ENCODE measurements around the gene IMMP2L. TPM values are rescaled to one million over a fixed set of nuclear protein-coding genes. Genes with fewer than 3 reads are reported as not detected.

Gene IMMP2L
- total RNA-seq, 4 donors from 2014 or later = 12.4 to 31.7 (median 22.8) TPM

- TF ChIP-seq CTCF (IDR thresholded peaks at IDR 0.05) = no peak
- ATAC-seq (ENCODE audit: low FRiP score) (no peak), DNase-seq (ENCODE audit: low spot score) (no peak)
Measured at GRCh38 chr7:111486472-111487142, 75.7 kb downstream of the IMMP2L start.

GRCh38 chr7:111485701-111486380, 76.5 kb downstream of the IMMP2L start:
- no peak for TF ChIP-seq CTCF (IDR thresholded peaks at IDR 0.05)
- ATAC-seq (ENCODE audit: low FRiP score) (no peak), DNase-seq (ENCODE audit: low spot score) (no peak)

DNA sequence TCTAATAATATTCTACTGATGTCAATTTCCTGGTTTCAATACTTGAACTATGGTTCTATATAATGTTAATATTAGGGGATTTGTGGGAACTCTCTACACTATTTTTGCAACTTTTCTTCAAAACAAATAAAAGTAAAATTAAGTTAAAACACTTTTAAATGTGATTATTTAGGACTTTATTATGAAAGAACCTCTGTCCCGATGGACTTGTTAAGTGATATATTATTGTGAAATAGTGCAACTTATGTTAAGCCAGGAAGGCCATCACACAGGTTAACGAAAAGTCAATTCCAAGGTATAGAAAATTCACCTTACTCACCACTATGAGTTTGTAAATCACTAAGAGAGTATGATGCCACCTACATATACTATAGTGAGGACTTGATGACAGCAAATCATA, 79.2 kb downstream of the IMMP2L start:
- DNase-seq (ENCODE audit: low spot score) = no peak
- TF ChIP-seq CTCF (IDR thresholded peaks at IDR 0.05) = no peak
- no peak for ATAC-seq (ENCODE audit: low FRiP score)

DNA sequence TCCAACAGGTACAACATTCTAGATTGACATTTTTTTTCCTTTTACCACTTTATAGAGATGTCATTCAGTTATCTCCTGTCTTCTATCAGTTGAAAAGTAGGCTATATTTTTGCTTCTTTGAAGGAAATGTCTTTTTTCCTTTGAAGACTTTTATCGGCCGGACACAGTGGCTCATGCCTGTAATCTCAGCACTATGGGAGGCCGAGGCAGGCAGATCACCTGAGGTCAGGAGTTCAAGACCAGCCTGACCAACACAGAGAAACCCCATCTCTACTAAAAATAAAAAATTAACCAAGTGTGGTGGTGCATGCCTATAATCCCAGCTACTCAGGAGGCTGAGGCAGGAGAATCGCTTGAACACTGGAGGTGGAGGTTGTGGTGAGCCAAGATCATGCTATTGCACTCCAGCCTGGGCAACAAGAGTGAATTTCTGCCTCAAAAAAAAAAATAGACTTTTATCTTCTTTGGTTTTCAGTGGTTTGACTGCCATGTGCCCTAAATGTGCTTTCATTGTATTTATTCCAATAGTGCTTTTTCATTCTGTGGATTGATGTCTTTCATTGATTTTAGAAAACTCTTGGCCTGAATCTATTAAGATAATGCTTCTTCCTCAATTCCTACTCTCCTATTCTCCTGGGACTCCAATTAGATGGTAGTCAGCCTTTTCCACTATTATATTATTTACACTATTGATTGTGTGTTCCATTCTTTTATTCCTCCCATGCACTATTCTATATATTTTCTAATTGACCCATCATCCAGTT, 84.6 kb downstream of the IMMP2L start:
- DNase-seq (ENCODE audit: low spot score) (no peak), ATAC-seq (ENCODE audit: low FRiP score) (no peak)
- TF ChIP-seq CTCF (IDR thresholded peaks at IDR 0.05) = no peak

DNA sequence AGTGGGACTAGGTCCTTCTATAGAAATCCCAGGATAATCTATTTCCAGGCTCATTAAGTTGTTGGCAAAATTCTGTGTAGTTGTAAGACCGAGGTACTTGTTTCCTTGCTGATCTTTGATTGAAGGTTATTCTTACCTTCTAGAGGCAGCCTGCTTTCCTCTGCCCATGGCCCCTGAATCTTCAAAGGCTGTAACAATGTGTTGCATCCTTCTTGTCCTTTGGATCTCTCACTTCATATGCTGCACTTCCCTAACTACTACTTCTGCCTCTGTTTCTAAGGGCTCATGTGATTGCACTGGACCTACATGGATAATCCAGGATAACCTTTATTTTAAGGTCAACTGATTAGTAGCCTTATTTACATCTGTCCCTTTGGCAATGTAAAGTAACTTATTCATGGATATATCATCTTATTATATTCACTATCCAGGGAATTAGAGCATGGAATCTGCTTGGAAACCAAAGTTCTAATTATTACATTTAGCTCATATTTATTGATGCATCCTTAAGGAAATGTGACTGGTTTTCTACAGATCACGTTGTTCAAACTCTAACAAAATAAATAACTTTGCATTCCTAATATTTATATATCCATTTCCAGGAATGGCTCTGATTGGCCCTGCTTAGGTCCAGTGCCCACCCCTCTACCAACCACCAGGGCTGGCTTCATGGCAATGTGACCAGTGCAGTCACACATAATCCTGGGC, 85.6 kb downstream of the IMMP2L start:
- ATAC-seq (ENCODE audit: low FRiP score) = no peak
- no peak for DNase-seq (ENCODE audit: low spot score)
- TF ChIP-seq CTCF (IDR thresholded peaks at IDR 0.05) = no peak

DNA sequence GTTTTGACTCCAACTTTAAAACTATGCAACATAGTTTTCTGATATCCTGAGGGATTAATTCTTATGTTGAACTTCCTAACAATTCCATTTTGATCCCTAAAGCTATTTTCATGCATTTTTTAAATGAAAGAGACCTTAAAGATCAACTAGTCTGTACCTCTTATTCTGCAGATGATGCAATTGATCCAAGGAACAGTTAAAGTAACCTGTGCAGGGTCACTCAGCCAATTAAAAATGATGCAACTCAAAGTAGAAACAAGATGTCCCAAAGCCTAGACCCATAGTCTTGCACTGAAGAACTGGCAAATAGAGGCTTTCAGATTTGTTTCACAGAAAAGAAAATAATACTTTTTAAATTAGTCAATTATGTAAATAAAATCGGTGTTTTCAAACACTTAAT, 86.3 kb downstream of the IMMP2L start:
- no peak for TF ChIP-seq CTCF (IDR thresholded peaks at IDR 0.05)
- ATAC-seq (ENCODE audit: low FRiP score) (no peak), DNase-seq (ENCODE audit: low spot score) (no peak)
